Parathyroid adenoma (tissue), 2 donors: Measurements from ENCODE around the gene CFAP61.

Experiments
- H2AFZ ChIP-seq: fragments of 300-600 bp; sonication (generic); one replicate; pipeline ENCODE4 v1.7.0; 2017; ENCODE audit warnings: antibody characterized with exemption, mild to moderate bottlenecking
- H3K27ac ChIP-seq: fragments of 300-600 bp; sonication (generic); one replicate; pipeline ENCODE4 v1.7.0; 2017
- H3K27me3 ChIP-seq: fragments of 300-600 bp; sonication (generic); one replicate; pipeline ENCODE4 v1.7.0; 2017; ENCODE audit warnings: low read length; ENCODE audit not compliant: control insufficient read depth, insufficient read depth
- H3K36me3 ChIP-seq: fragments of 300-600 bp; sonication (generic); one replicate; pipeline ENCODE4 v1.7.0; 2017; ENCODE audit warnings: low read length; ENCODE audit not compliant: control insufficient read depth, insufficient read depth
- H3K4me1 ChIP-seq: fragments of 300-600 bp; sonication (generic); one replicate; pipeline ENCODE4 v1.7.0; 2017; ENCODE audit warnings: control low read depth
- H3K4me2 ChIP-seq: fragments of 300-600 bp; sonication (generic); one replicate; pipeline ENCODE4 v1.7.0; 2017; ENCODE audit warnings: low read length
- H3K4me3 ChIP-seq: fragments of 300-600 bp; sonication (generic); one replicate; pipeline ENCODE4 v1.7.0; 2017; ENCODE audit warnings: low read depth, low read length
- H3K79me2 ChIP-seq: fragments of 300-600 bp; sonication (generic); one replicate; pipeline ENCODE4 v1.7.0; 2017; ENCODE audit warnings: control low read depth
- H3K9ac ChIP-seq: fragments of 300-600 bp; sonication (generic); one replicate; pipeline ENCODE4 v1.7.0; 2017; ENCODE audit warnings: mild to moderate bottlenecking
- H3K9me3 ChIP-seq: fragments of 300-600 bp; sonication (generic); one replicate; pipeline ENCODE4 v1.7.0; 2017; ENCODE audit warnings: low read length; ENCODE audit not compliant: control insufficient read depth
- TF ChIP-seq, protein P1 (sequence below): fragments of 300-600 bp; sonication (generic); IDR thresholded peaks from one replicate; pipeline ENCODE4 v1.7.0; 2017; ENCODE audit warnings: antibody characterized with exemption, mild to moderate bottlenecking
- donor health status: primary hyperparathyroidism.

The CFAP61 gene

DNA sequence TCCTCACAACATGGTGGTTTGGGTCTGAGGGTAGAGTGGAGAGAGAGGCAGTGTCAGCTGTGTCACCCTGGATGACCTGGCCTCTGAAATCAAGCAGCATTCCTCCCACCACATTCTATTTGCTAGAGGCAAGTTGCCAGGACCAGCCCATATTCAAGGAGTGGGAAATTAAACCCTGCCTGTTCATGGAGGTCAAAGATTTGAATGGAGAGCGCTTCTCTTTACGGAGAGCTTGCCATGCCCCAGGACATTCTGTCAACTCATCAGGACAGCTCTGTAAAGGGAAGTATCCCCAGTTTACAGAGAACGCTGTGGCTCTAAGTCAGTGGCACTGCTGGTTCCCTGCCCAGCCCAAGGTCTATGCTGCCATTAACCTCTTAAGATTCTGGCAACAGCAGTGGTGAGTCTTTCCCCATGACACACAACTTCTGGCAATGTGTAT is 225.6 kb downstream of the CFAP61 start:
- Histone ChIP-seq H3K79me2 (no peaks in the 10 kb centered on the region), H3K4me3 (no peak overlapping the region), H3K9ac (no peak overlapping the region), H3K36me3 (no peaks in the 10 kb centered on the region), H3K9me3 (no peaks in the 10 kb centered on the region), H3K4me2 (no peak overlapping the region), H3K27ac (no peak overlapping the region), H3K4me1 (no peaks in the 10 kb centered on the region), H2AFZ (no peak overlapping the region), H3K27me3 (no peaks in the 10 kb centered on the region)
- TF ChIP-seq, protein P1, sequence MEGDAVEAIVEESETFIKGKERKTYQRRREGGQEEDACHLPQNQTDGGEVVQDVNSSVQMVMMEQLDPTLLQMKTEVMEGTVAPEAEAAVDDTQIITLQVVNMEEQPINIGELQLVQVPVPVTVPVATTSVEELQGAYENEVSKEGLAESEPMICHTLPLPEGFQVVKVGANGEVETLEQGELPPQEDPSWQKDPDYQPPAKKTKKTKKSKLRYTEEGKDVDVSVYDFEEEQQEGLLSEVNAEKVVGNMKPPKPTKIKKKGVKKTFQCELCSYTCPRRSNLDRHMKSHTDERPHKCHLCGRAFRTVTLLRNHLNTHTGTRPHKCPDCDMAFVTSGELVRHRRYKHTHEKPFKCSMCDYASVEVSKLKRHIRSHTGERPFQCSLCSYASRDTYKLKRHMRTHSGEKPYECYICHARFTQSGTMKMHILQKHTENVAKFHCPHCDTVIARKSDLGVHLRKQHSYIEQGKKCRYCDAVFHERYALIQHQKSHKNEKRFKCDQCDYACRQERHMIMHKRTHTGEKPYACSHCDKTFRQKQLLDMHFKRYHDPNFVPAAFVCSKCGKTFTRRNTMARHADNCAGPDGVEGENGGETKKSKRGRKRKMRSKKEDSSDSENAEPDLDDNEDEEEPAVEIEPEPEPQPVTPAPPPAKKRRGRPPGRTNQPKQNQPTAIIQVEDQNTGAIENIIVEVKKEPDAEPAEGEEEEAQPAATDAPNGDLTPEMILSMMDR: no peak

GRCh38 chr20:20286061-20286460 is 233.7 kb downstream of the CFAP61 start:
- Histone ChIP-seq H3K9ac (no peak overlapping the region), H3K27me3 (no peaks in the 10 kb centered on the region), H3K4me1 (no peaks in the 10 kb centered on the region), H3K36me3 (no peaks in the 10 kb centered on the region), H3K79me2 (no peaks in the 10 kb centered on the region), H3K9me3 (peaks cover 5% of the 10 kb centered on the region), H3K4me2 (no peak overlapping the region), H2AFZ (no peak overlapping the region), H3K4me3 (no peak overlapping the region), H3K27ac (no peak overlapping the region)
- TF ChIP-seq, protein P1: no peak

DNA sequence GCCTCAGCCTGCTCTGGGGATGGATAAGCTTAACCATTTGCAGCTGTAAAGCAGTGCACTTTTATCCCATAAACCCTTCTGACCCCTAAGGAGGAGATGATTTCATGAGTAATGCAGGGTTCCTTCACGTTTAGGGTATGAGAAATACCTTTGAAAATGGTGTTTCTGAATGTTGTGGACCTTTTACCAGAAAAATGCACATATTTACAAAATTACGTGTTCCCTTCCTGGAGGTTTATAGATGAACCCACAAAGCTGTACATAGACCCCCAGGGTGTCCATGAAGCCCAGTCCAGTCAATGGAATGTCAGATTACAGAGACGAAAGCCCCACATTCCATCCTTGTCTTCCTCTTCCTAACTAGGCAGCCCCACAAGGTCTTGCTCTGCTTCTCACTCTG is 237.0 kb downstream of the CFAP61 start:
- Histone ChIP-seq H3K4me2 (no peak overlapping the region), H3K4me1 (no peaks in the 10 kb centered on the region), H3K27ac (no peak overlapping the region), H3K4me3 (no peak overlapping the region), H3K9ac (no peak overlapping the region), H3K79me2 (no peaks in the 10 kb centered on the region), H3K36me3 (no peaks in the 10 kb centered on the region), H2AFZ (no peak overlapping the region), H3K27me3 (no peaks in the 10 kb centered on the region), H3K9me3 (peaks cover 5% of the 10 kb centered on the region)
- TF ChIP-seq, protein P1: no peak

DNA sequence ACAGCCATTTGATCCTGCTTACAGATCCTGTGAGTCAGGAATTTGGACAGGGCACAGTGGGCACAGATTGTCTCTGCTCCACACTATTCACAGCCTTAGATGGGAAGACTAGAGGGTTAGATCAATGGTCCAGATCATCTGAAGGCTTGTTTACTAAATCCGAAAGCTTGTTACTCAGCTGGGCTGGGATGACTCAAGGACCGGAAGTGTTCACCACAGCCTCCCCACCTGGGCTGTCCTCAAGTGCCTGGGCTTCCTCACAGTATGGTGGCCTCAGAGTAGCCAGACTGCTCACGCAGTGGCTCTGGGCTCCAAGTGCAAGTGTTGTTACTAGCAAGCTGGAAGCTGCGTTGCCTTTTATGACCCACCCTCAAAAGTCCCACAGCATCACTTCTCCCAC is 240.1 kb downstream of the CFAP61 start:
- no peaks in the 10 kb centered on the region for H3K4me1 ChIP-seq
- no peaks in the 10 kb centered on the region for H3K36me3 ChIP-seq
- no peak overlapping the region for H3K4me2 ChIP-seq
- no peaks in the 10 kb centered on the region for H3K79me2 ChIP-seq
- H2AFZ ChIP-seq: no peak overlapping the region
- H3K9ac ChIP-seq: no peak overlapping the region
- no peak overlapping the region for H3K27ac ChIP-seq
- no peaks in the 10 kb centered on the region for H3K27me3 ChIP-seq
- TF ChIP-seq, protein P1: no peak
- H3K9me3 ChIP-seq: peaks cover 5% of the 10 kb centered on the region
- no peak overlapping the region for H3K4me3 ChIP-seq

DNA sequence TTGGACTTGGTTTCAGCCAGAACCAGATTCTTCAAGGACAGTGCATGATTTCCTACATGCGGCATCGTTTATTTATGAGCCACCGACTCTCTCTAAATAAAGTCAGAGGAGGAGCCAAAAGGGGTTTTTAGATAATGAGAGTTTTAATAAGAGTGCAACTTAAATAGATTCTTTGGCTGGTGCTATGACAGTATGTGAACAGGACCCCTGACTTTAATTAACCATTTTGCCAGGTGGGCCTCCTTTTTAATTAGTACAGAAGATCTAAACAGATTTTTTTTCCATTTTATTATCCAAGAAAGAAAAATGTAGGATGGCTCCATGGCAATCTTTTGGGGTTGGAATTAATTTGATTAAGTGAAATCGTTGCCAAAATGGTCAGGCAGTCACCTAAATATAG is 240.8 kb downstream of the CFAP61 start:
- no peak overlapping the region for H3K27ac ChIP-seq
- H3K9me3 ChIP-seq: peaks cover 5% of the 10 kb centered on the region
- no peaks in the 10 kb centered on the region for H3K4me1 ChIP-seq
- H3K27me3 ChIP-seq: no peaks in the 10 kb centered on the region
- no peak overlapping the region for H2AFZ ChIP-seq
- no peaks in the 10 kb centered on the region for H3K79me2 ChIP-seq
- no peak overlapping the region for H3K9ac ChIP-seq
- TF ChIP-seq, protein P1: no peak
- no peaks in the 10 kb centered on the region for H3K36me3 ChIP-seq
- H3K4me2 ChIP-seq: no peak overlapping the region
- H3K4me3 ChIP-seq: no peak overlapping the region
